Measurements from ENCODE around the gene ANKRD34A. TPM values are rescaled to one million over a fixed set of nuclear protein-coding genes. Genes with fewer than 3 reads are reported as not detected.
A peak's percentile ranks its signal among the peaks of the same experiment; 100 is the strongest.

ANKRD34A gene
- total and polyA plus RNA-seq, 2 experiments from 2014 or later, result 2.7 to 5.7 TPM

DNA sequence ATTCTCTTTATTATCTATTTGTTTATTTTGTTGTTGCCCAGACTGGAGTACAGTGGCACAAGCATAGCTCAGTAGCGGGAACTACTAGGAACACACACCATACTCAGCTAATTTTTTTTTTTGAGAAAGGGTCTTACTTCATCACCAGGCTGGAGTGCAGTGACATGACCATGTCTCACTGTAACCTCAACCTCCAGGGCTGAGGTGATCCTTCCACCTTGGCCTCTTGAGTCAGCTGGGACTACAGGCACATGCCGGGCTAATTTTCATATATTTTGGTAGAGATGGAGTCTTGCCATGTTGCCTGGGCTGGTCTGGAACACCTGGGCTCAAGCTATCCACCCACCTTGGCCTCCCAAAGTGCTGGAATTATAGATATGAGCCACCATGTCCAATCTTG lies 37.3 kb upstream of the ANKRD34A start:
- Histone ChIP-seq H3K27ac (no peak overlapping the region), H3K36me3 (no peaks in the 10 kb centered on the region), H3K4me3 (no peak overlapping the region), H3K9me3 (ENCODE audit: low read depth) (no peaks in the 10 kb centered on the region), H3K27me3 (no peaks in the 10 kb centered on the region), H3K4me1 (ENCODE audit: low read depth) (peaks cover 23% of the 10 kb centered on the region)
- TF ChIP-seq, protein P1, sequence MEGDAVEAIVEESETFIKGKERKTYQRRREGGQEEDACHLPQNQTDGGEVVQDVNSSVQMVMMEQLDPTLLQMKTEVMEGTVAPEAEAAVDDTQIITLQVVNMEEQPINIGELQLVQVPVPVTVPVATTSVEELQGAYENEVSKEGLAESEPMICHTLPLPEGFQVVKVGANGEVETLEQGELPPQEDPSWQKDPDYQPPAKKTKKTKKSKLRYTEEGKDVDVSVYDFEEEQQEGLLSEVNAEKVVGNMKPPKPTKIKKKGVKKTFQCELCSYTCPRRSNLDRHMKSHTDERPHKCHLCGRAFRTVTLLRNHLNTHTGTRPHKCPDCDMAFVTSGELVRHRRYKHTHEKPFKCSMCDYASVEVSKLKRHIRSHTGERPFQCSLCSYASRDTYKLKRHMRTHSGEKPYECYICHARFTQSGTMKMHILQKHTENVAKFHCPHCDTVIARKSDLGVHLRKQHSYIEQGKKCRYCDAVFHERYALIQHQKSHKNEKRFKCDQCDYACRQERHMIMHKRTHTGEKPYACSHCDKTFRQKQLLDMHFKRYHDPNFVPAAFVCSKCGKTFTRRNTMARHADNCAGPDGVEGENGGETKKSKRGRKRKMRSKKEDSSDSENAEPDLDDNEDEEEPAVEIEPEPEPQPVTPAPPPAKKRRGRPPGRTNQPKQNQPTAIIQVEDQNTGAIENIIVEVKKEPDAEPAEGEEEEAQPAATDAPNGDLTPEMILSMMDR (IDR thresholded peaks at IDR 0.05; ENCODE audit: low read depth, low read length), result no peak
- DNase-seq (ENCODE audit: low read depth in 1 of 2, low spot score in 1 of 2), result no peak

DNA sequence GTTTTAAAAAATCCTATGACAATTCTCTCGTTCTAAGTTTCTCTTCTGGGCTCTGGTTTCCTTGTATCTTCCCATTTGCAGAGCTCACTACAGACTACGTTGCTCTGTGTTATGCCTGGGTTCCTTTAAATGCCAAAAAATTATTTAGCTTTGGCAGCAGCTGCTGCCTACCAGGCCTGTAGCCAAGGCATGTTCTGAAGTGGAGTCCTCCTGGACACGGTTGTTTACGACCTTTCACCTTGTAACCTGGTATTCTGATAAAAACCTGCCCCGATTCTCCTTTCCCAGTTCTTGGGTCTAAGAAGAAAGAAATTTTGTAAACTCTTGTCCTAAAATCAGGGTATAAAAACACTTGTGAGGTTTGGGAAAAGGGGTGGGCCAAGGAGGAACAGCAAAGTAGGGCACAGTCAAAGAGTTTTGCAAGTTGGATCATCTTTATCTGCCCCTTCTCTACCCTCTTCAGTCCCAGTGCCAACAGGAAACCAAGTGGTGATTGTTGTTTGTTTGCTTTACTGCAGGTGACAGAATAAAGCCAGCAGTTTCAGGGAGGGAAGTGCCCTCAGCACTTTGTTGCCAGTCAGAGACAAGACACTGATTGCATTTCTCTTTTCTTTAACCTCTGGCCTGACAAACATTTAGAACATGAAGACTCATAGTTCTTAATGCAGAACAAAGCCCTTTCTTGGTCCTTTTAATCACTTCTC lies 35.1 kb upstream of the ANKRD34A start:
- Histone ChIP-seq H3K4me1 (ENCODE audit: low read depth) (peaks cover 23% of the 10 kb centered on the region), H3K27ac (peak overlapping the region; percentile 78), H3K27me3 (no peaks in the 10 kb centered on the region), H3K4me3 (no peak overlapping the region), H3K9me3 (ENCODE audit: low read depth) (no peaks in the 10 kb centered on the region), H3K36me3 (peaks cover 9% of the 10 kb centered on the region)
- DNase-seq (ENCODE audit: low read depth in 1 of 2, low spot score in 1 of 2), result peak in 1 of 2 donors; percentile 49
- TF ChIP-seq, protein P1 (IDR thresholded peaks at IDR 0.05; ENCODE audit: low read depth, low read length), result no peak

DNA sequence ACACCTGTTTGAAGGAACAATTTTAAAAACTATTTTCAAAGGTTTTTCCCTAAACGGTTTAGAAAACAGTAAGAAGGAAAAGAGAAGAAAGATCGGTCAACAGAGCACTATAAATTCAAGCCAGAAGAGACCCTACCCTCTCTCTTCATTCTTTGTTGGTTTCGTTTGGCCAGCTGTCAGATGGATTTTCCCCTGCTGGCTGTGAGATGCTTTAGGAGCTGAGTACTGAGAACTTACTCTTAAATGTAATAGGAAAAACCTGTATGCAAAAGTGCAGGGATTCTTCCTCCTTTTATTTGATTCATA lies 33.3 kb upstream of the ANKRD34A start:
- H3K9me3 ChIP-seq (ENCODE audit: low read depth), result no peaks in the 10 kb centered on the region
- peaks cover 33% of the 10 kb centered on the region for H3K4me1 ChIP-seq (ENCODE audit: low read depth)
- no peak for DNase-seq (ENCODE audit: low read depth in 1 of 2, low spot score in 1 of 2)
- peaks cover 27% of the 10 kb centered on the region for H3K36me3 ChIP-seq
- peak overlapping the region; percentile 92 for H3K27ac ChIP-seq
- H3K27me3 ChIP-seq, result no peaks in the 10 kb centered on the region
- TF ChIP-seq, protein P1 (IDR thresholded peaks at IDR 0.05; ENCODE audit: low read depth, low read length), result no peak
- peak overlapping the region; percentile 98 for H3K4me3 ChIP-seq

DNA sequence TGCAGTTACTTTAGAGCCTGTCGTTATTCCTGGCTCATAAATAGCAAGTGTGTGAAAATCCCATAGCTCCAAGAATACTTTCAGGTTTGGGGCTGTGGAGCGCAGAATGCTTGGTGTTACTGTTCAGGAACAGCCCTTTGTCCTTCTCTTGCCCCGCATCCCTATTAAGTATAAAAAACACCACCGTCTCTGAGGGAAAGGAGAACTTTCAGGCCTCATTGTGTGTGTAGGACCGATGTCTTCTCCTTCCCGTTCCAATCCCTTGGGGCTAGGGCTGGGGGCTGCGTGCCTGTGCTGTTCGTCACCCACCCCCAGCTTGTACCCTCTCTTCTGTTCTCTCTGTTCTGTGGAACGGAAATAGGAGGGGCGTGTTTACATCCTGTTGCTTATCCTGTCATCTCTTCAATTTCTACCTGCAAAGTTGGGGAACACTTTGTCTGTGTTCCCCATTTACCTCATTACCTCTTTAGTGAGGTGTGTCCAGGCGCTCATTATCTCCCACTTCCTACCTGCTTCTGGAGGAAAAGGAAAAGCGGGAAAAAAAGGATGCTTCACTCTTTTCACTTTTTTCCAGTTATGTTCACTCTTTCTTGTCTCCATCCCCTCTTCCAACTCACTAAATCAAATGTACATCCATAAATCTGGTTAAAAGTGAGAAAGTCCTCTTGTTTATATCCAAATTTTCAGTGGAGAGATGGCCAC lies 32.8 kb upstream of the ANKRD34A start:
- Histone ChIP-seq H3K36me3 (peaks cover 30% of the 10 kb centered on the region), H3K27me3 (no peaks in the 10 kb centered on the region), H3K4me1 (ENCODE audit: low read depth) (peaks cover 36% of the 10 kb centered on the region), H3K27ac (peak overlapping the region; percentile 92), H3K4me3 (peak overlapping the region; percentile 98), H3K9me3 (ENCODE audit: low read depth) (no peaks in the 10 kb centered on the region)
- DNase-seq (ENCODE audit: low read depth in 1 of 2, low spot score in 1 of 2), result no peak
- TF ChIP-seq, protein P1 (IDR thresholded peaks at IDR 0.05; ENCODE audit: low read depth, low read length), result no peak

DNA sequence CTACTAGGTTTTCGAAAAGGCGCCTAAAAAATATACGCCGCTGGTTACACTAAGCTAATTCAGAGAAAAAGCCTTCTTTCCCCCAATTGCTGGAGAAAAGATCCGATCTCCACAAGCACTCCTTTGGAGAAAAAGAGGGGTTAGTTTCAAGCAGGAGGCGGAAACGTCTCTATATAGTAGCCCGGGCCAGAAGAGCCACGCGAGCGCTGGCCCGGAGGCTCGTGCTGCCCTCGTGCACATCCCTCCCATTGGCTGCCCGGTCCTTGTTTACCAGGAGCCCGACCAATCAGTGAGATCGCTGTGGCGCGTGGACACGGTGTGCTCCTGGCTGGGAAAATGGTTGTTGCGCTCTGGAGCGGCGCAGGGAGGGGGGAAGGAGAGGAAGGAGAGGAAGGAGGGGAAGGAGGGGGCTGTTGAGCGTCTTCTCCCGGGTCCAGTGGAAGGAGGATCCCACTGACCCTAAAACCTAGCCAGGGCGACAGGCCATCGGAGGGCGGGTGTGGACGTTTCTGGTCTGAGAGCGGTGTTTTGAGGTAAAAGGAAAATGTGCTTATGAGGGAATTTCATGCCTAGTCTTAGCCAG lies 32.1 kb upstream of the ANKRD34A start, which contains the start of gene TXNIP:
TSS of gene TXNIP (minus strand) at position 147 of the 583 bp plus-strand sequence. CDS start 313 bp downstream, outside the sequence.
- Histone ChIP-seq H3K27ac (peak within 1 kb of the TSS; percentile 92), H3K4me3 (peak within 1 kb of the TSS; percentile 98), H3K36me3 (peaks cover 30% of the 10 kb centered on the region), H3K27me3 (no peaks in the 10 kb centered on the region), H3K9me3 (ENCODE audit: low read depth) (no peaks in the 10 kb centered on the region), H3K4me1 (ENCODE audit: low read depth) (peaks cover 36% of the 10 kb centered on the region)
- peak; percentile 99 for DNase-seq (ENCODE audit: low read depth in 1 of 2, low spot score in 1 of 2)
- TF ChIP-seq, protein P1 (IDR thresholded peaks at IDR 0.05; ENCODE audit: low read depth, low read length), result no peak

All from cardiac muscle cell (in vitro differentiated cells and primary cell).